Prostate gland (tissue), 2 donors: ENCODE results near the gene SDS.

Experiments
- POLR2A ChIP-seq: fragments of 450-650 bp; IDR thresholded peaks from one replicate; pipeline ENCODE4 v1.6.1; 2016; ENCODE audit warnings: antibody characterized with exemption, mild to moderate bottlenecking
- POLR2AphosphoS5 ChIP-seq: sonication (generic); formaldehyde crosslinking; IDR thresholded peaks from one replicate; pipeline ENCODE4 v1.6.1; 2017; ENCODE audit warnings: antibody characterized with exemption
- TF ChIP-seq, protein P1 (sequence below), 4 experiments: fragments of 200-600 bp in 2 of 4; fragments of 450-650 bp in 2 of 4; sonication (generic) in 2 of 4; IDR thresholded peaks; 1 replicate in 3 of 4; 2 replicates in 1 of 4; pipeline ENCODE4 v1.5.1; 2016 to 2019; ENCODE audit warnings: antibody characterized with exemption in 4 of 4, mild to moderate bottlenecking in 2 of 4, moderate library complexity in 2 of 4

DNA sequence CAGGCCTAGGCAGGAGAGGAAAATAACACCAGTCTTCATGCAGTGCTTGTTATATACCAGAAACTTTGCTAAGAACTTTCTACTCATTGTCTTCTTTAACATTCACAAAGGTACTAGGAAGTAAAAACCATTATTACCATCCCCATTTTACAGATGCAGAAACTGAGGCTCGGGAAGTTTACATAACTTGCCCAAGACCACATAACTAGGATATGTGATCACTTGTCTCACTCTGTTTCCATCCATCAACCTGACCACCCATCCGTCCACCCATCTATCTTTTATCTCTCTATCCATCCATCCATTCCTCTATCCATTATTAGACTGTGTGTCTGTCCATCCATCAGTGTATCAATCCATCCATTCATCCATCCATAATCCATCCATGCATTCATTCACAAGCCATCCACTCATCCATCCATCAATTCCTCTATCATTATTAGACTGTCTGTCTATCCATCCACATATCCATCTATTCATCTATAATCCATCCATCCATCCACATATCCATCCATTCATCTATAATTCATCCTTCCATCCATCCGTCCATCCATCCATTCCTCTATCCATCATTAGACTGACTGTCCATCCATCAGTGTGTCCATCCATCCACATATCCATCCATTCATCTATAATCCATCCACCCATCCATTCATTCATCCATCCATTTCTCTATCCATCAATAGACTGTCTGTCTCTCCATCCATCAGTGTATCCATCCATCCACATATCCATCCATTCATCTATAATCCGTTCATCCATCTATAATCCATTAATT is 35.0 kb upstream of the SDS start:
- TF ChIP-seq, protein P1, sequence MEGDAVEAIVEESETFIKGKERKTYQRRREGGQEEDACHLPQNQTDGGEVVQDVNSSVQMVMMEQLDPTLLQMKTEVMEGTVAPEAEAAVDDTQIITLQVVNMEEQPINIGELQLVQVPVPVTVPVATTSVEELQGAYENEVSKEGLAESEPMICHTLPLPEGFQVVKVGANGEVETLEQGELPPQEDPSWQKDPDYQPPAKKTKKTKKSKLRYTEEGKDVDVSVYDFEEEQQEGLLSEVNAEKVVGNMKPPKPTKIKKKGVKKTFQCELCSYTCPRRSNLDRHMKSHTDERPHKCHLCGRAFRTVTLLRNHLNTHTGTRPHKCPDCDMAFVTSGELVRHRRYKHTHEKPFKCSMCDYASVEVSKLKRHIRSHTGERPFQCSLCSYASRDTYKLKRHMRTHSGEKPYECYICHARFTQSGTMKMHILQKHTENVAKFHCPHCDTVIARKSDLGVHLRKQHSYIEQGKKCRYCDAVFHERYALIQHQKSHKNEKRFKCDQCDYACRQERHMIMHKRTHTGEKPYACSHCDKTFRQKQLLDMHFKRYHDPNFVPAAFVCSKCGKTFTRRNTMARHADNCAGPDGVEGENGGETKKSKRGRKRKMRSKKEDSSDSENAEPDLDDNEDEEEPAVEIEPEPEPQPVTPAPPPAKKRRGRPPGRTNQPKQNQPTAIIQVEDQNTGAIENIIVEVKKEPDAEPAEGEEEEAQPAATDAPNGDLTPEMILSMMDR (IDR thresholded peaks at IDR 0.05), result no peak
- TF ChIP-seq POLR2A, result no peak
- TF ChIP-seq POLR2AphosphoS5, result no peak
